Measurements from ENCODE around the gene MORC2.

MORC2 gene

DNA sequence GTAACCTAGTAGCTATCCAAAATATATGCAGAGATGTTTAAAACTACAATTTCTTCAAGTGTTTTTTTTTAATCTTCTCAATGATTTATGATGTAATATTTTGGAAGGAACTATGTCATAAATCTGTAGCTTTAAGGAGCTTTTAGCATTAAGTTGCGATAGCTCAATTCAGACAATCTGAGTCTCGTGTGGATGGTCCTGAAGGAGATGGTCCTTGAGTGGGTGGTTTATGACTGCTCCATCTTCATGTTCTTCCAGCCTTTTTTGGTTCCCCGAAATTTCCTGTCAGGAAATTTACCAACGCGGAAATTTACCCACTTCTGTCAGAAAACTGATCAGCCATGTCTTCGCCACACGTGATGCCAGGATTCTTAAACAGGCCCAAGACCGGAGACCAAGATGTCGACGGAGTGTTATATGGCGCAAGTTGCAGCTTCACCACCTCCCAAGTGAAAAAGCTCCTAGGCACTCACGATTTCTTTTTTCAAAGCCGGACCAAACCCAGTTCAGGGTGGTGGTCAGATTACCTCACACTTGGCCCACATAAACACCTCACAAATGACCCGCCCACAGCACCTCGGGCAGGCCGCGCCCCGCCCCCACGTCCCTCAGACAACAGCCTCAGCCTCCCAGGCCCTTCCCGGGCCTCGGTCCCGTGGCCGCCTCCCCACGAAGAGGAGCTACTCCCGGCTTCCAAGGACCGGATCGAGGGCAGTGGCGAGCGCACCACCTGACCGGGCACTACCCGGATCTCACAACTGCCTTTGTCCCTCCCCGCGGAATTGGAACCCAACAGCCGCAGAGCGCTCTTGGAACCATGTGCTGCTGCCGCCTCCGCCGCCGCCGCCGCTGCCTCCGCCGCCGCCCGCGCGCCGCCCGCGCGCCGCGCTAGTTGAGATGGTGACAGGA is at the start of gene MORC2:
TSS of gene MORC2 (minus strand) at position 760 of the 909 bp plus-strand sequence. CDS start 885 bp downstream, outside the sequence.
- peak; percentile 65 for DNase-seq

DNA sequence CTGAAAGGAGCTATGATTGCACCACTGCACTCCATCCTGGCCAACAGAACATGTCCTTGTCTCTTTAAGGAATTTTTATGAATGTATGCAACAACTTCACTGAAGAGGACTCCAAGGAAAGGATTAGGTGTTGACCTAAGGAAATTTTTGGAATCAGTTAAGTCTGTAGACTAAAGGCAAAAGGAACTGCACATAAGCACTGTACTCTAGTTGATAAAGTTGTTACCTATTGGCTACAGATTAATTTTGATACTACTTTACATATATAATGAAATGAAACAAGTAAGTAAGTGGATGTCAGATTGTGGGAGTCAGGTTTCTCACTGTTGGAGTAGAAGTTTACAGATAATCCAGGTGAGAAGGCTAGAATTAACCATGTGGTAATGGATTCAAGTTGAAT is 37.0 kb upstream of the MORC2 start:
- DNase-seq = no peak

DNA sequence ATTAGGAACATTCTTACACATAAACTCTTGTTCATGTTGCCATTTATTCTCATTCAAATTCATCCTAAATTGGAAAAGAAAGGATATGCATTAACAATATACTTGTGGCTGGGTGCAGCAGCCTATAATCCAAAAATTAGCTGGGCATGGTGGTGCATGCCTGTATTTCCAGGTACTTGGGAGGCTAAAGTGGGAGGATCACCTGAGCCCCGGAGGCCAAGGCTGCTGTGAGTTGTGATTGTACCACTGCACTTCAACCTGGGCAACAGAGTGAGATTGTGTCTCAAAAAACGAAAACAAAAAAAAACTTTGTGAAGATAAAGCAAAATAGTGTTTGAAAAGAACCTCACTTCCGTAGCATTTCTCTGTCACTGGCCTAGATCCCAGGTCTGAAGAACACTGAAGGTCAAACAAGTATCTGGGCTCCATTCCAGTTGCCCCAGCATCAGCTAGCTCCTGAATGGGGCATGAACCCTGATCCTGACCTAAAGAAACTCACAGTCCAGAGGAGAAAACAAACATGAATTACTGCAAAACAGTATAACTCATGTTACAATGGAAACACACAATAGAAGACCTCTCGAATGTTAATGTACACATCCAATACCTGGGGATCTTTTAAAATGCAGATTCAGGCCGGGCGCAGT is 32.7 kb upstream of the MORC2 start:
- no peak for DNase-seq

GRCh38 chr22:30998329-30998728 is 29.8 kb upstream of the MORC2 start:
- no peak for DNase-seq

- DNase-seq = no peak
Observed at GRCh38 chr22:30996462-30996861, 27.9 kb upstream of the MORC2 start.

GRCh38 chr22:30994960-30995359 is 26.4 kb upstream of the MORC2 start:
- no peak for DNase-seq

- DNase-seq = no peak
Observed at GRCh38 chr22:30992565-30992964, 24.0 kb upstream of the MORC2 start.

GRCh38 chr22:30990690-30991089 is 22.1 kb upstream of the MORC2 start:
- DNase-seq = no peak

GRCh38 chr22:30989474-30989873 is 20.9 kb upstream of the MORC2 start:
- DNase-seq = no peak

DNA sequence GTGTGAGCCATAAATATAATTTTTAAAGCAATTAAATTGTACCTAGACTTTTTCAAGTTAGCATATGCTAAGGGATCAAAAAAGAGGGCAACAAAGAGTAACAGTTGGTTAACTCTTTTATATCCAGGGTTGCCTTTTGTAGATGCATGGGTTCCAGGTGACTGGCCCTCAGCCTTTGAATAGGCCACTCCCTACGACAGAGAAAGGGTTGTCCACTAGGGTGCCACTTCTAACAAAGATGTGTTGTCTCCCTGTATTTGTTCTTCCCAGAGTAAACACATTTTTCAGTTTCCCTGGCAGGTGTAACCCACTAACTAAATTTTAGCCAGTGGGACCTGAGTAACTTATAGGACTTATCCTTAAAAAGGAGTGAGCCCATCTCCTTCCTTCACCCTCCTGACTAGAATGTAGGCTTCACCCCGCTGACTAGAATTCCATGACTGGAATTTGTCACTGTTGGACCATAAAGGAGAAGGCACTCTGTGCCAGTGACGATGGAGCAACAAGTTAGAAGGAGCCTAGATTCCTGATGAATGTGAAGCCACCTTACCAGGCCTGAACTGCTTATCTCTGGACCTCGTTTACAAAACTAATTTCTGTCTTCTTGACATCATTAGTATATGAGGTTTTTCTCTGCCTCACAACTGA is 17.1 kb upstream of the MORC2 start:
- no peak for DNase-seq

GRCh38 chr22:30984317-30984716 is 15.7 kb upstream of the MORC2 start:
- no peak for DNase-seq

GRCh38 chr22:30982512-30982911 is 13.9 kb upstream of the MORC2 start:
- DNase-seq = no peak

- no peak for DNase-seq
Observed at GRCh38 chr22:30979932-30980331, 11.4 kb upstream of the MORC2 start.

- no peak for DNase-seq
Observed at GRCh38 chr22:30978304-30978962, 9.9 kb upstream of the MORC2 start.

GRCh38 chr22:30970356-30970746 is 1.8 kb upstream of the MORC2 start:
- no peak for DNase-seq

DNA sequence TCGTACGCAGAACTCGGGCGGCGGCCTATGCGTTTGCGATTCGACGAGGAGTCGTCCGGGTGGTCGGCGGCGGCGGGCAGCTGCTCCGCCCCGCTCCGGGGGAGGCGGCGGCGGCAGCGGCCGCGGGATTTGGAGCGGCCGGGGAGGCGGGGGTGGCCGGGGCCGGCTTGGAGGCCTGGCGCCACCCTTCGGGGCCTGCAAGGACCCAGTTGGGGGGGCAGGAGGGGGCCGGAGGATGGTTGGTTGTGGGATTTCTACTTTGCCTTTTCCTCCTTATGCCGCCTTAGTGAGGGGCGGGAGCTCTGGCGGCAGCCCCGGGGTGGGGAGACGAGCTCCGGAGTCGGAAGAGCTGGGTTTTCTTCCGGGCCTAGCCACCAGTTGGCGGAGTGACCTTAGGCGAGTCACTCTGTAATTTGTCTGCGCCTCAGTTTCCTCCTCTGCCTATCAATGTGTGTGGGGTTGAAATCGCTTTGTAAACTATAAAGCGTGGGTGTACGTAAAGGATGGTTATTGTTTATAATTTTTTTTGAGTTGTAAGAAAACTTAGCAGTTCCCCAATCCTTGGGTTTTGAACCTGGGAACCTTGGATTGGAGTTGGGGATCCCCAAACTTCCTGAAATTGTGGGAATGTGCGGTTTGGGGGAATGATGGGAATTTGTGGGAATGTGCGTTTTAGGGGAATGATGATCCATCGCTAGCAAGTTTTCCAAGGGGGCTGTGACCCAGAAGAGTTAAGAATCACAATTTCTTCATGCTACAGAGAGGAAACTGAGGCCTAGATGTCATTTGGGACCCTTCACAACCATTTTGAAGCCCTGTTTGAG is 1.2 kb upstream of the MORC2 start:
- DNase-seq = peak; percentile 37

DNA sequence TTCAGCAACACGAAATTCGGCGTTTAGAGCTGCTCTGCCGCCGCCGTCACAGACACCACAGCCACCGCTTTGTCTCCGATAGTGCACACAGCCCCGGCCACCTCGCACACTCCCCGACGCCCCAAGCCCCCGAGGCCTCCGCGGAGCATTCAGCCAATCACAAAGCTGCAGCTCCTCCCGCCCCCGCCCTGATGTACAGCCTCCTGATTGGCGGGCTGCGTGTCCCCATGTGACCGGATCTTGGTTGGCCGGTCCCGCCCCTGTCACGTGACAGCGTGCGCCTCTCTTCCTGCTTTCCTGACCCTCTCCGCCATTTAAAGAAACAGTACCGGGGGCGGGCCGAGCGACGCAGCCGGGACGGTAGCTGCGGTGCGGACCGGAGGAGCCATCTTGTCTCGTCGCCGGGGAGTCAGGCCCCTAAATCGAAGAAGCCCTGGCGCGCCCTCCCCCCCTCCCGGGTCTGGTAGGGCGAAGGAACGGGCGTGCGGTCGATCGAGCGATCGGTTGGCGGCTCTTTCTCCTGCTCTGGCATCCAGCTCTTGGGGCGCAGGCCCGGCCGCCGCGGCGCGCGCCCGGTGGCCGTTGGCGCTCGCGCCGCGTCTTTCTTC is 454 bp upstream of the MORC2 start, which contains the start of gene TUG1:
TSS of gene TUG1 (plus strand) at position 342 of the 608 bp plus-strand sequence.
- DNase-seq = peak; percentile 97

DNA sequence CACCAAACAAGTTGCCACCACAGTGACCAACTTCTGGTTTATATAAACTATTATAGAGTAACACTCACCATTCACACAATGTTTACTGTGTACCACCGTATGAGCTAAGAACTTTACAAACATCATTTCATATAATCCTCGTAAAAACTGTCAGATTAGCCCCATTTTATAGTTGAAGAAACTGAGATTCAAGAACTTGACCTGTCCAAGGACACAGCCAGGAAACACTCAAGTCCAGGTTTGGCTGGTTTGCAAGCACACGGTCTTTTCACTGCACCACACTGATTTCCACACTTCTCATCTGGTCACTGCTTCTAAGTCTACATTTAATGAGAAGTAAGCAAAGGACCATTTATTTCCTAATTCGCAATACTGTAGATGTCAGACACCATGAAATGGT is 3.7 kb downstream of the MORC2 start:
- DNase-seq = no peak

GRCh38 chr22:30955153-30955552 is 13.4 kb downstream of the MORC2 start:
- no peak for DNase-seq

DNA sequence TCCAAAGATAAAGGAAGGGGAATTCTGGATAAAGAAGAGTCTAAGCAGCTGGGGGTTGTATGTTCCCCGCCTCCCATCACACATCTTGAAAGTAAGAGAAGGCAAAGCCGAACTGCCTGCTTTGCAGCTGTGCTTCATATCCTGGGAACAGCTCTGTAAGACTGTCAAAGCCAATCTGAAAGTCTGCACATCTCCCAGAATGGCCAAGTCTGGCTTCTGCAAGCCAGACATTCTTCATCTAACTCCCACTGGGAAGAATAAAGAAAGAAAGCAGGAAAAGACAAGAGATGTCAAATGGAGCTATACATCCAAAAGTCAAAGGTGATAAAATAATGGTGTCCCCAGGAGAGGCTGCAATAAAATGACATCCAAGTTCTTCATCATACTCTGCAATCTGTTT is 15.4 kb downstream of the MORC2 start:
- DNase-seq = no peak

- DNase-seq = no peak
Observed at GRCh38 chr22:30949934-30950660, 18.5 kb downstream of the MORC2 start.
